Measurements from ENCODE around the gene GGT1. TPM values are rescaled to one million over a fixed set of nuclear protein-coding genes. Genes with fewer than 3 reads are reported as not detected.

The GGT1 gene
- polyA plus RNA-seq, 1 experiment = 2.4 TPM

DNA sequence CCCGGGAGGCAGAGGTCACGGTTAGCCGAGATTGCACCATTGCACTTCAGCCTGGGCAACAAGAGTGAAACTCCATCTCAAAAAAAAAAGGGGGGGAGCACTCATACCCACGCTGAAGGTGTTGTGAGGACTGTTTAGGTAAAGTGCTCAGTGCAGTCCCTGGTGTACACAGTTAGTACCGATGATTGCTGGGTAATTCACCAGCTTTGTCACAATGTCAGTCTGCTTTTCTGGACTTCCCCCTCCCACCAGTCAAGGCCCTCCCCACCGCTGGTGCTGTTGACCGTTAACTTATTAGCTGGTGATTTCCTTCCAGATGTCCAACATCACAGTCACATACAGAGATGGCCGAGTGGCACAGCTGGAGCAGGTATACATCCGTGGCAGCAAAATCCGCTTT is 35.3 kb upstream of the GGT1 start:
- DNase-seq (ENCODE audit: low read depth) = no peak
- CTCF ChIA-PET = no interaction called here
- Histone ChIP-seq H3K4me3 (ENCODE audit: low read depth, low read length) (no peak overlapping the region), H3K36me3 (ENCODE audit: control insufficient read depth, insufficient read depth, low read length) (peaks cover 17% of the 10 kb centered on the region), H3K27me3 (ENCODE audit: control insufficient read depth, insufficient read depth, low read length) (no peaks in the 10 kb centered on the region)
- POLR2A ChIA-PET = no interaction called here
- no peak for TF ChIP-seq CTCF (IDR thresholded peaks at IDR 0.05; ENCODE audit: insufficient read depth, low read depth, low read length)

DNA sequence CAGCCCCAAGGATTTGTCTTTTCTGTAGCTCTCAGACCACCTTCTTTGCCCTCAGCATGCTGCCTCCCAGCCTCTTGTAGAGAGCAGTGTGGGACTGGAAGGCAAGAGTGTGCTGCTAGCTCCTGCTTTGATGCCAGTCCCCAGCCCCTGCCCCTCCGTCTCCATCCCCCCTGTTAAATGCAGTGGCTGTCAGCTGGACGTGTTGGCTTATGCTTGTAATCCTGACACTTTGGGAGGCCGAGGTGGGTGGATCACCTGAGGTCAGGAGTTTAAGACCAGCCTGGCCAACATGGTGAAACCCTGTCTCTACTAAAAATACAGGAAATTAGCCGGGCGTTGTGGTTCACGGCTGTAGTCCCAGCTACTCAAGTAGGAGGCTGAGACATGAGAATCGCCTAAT is 31.7 kb upstream of the GGT1 start:
- CTCF ChIA-PET = interaction anchor here (0.6 kb wide), 1 partner anchor 9 kb away, joined by 3 read pairs; no protein-coding TSS in a partner anchor
- no peak for TF ChIP-seq CTCF (IDR thresholded peaks at IDR 0.05; ENCODE audit: insufficient read depth, low read depth, low read length)
- DNase-seq (ENCODE audit: low read depth) = no peak
- no peaks in the 10 kb centered on the region for H3K27me3 ChIP-seq (ENCODE audit: control insufficient read depth, insufficient read depth, low read length)
- H3K4me3 ChIP-seq (ENCODE audit: low read depth, low read length) = no peak overlapping the region
- H3K36me3 ChIP-seq (ENCODE audit: control insufficient read depth, insufficient read depth, low read length) = peaks cover 23% of the 10 kb centered on the region
- POLR2A ChIA-PET = no interaction called here

GRCh38 chr22:24576778-24577177 is 26.2 kb upstream of the GGT1 start:
- Histone ChIP-seq H3K4me3 (ENCODE audit: low read depth, low read length) (no peak overlapping the region), H3K27me3 (ENCODE audit: control insufficient read depth, insufficient read depth, low read length) (no peaks in the 10 kb centered on the region), H3K36me3 (ENCODE audit: control insufficient read depth, insufficient read depth, low read length) (peaks cover 10% of the 10 kb centered on the region)
- POLR2A ChIA-PET = no interaction called here
- CTCF ChIA-PET = no interaction called here
- DNase-seq (ENCODE audit: low read depth) = no peak
- no peak for TF ChIP-seq CTCF (IDR thresholded peaks at IDR 0.05; ENCODE audit: insufficient read depth, low read depth, low read length)

DNA sequence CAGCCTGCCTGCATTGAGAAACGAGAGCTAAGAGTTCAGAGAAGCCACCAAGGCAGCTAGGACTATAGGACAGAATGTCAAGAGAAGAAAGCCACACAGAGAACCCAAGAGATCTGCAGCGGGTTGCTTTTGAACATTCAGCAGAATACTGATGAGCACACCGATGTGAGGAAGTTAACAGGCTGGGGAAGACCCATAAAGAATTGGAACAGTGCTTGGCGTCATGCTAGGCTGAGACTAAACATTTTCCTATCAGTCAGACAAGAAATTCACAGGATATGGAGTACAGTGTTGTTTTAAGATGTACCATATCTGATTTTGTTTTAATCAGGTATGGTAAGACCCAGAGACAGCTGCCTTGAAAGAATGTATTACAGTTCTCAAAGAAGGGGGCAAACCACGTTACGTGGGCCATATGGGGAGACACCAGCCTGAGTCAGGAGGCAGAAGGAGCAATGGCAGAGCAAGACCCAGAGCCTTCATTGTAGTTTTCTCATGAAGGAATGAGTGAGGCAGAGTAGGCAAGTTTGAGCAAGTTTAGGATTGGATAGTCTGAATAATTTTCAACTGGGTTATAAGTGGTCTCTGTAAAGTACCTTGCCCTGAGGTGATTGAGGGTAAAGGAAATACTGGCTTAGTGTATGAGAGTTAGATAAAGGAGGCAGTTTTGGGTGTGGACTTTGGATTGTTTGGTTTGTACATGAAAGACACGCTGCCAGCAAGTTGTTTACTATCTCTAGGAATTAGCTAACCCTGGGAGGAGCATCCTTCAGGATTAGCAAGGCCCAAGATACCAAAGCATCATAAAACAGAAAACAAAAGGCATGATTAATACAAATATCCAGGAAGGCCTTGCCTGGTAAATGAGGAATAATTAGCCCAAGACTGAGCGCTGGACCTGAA is 24.4 kb upstream of the GGT1 start:
- POLR2A ChIA-PET = no interaction called here
- CTCF ChIA-PET = no interaction called here

DNA sequence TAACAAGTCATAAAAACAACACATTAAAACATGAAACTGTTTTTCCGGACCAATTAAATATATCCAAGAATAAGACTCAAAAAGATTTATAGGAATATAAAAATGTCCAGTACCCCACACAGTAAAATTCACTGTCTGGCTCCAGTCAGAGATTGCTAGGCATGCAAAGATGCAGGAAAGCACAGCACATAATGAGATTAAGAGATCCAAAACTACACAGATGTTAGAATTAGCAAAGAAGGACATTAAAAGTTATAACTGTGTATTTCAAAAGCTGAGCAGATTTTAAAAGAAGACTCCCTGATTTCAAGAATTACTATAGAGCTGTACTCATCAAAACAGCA is 23.8 kb upstream of the GGT1 start:
- ChIA-PET CTCF (no interaction called here), POLR2A (no interaction called here)
- H3K36me3 ChIP-seq (ENCODE audit: control insufficient read depth, insufficient read depth, low read length) = peaks cover 1% of the 10 kb centered on the region; the same call in 1 of the 2 replicates
- DNase-seq (ENCODE audit: low read depth) = no peak
- no peaks in the 10 kb centered on the region for H3K27me3 ChIP-seq (ENCODE audit: control insufficient read depth, insufficient read depth, low read length)
- no peak overlapping the region for H3K4me3 ChIP-seq (ENCODE audit: low read depth, low read length)
- no peak for TF ChIP-seq CTCF (IDR thresholded peaks at IDR 0.05; ENCODE audit: insufficient read depth, low read depth, low read length)

More for the DNA sequence above, 24.4 kb upstream of the GGT1 start:
- TF ChIP-seq CTCF (IDR thresholded peaks at IDR 0.05; ENCODE audit: insufficient read depth, low read depth, low read length) = no peak
- H3K4me3 ChIP-seq (ENCODE audit: low read depth, low read length) = no peak overlapping the region
- H3K27me3 ChIP-seq (ENCODE audit: control insufficient read depth, insufficient read depth, low read length) = no peaks in the 10 kb centered on the region
- no peak for DNase-seq (ENCODE audit: low read depth)
- peaks cover 3% of the 10 kb centered on the region for H3K36me3 ChIP-seq (ENCODE audit: control insufficient read depth, insufficient read depth, low read length)
